CD4-positive, alpha-beta T cell treated with Interleukin-4 for 1 hour (primary cell): Measurements from ENCODE around the gene SBK2.
"Not testable (repeated sequence)": the region's sequence is repeated elsewhere in the genome, so short reads cannot be mapped to it uniquely, and the experiment has no call there.

Experiments used
- DNase-seq, 2 donors: peaks; one replicate each; pipeline ENCODE4 v3.0.0-alpha.2; 2020 to 2022

The SBK2 gene

GRCh38 chr19:55496820-55497219 lies 40.1 kb downstream of the SBK2 start:
- not testable (repeated sequence) for DNase-seq

GRCh38 chr19:55495646-55496349 lies 41.1 kb downstream of the SBK2 start:
- DNase-seq: no peak

GRCh38 chr19:55494172-55494761 lies 42.7 kb downstream of the SBK2 start:
- DNase-seq: no peak

GRCh38 chr19:55493645-55494171 lies 43.2 kb downstream of the SBK2 start:
- DNase-seq: no peak

- DNase-seq: no peak
Measured at GRCh38 chr19:55493052-55493644, 43.8 kb downstream of the SBK2 start.

GRCh38 chr19:55492362-55492944 lies 44.5 kb downstream of the SBK2 start:
- DNase-seq: no peak

- no peak for DNase-seq
Measured at GRCh38 chr19:55491546-55492360, 45.2 kb downstream of the SBK2 start.

GRCh38 chr19:55490478-55491432 lies 46.2 kb downstream of the SBK2 start:
- DNase-seq: no peak

GRCh38 chr19:55489711-55490477 lies 47.0 kb downstream of the SBK2 start:
- no peak for DNase-seq

GRCh38 chr19:55488986-55489710 lies 47.8 kb downstream of the SBK2 start:
- DNase-seq: no peak

- DNase-seq: no peak
Measured at GRCh38 chr19:55487924-55488687, 48.8 kb downstream of the SBK2 start, which contains the start of gene SSC5D. SSC5D (plus strand) TSS chr19:55488436; CDS start chr19:55488590, 154 bp downstream.

GRCh38 chr19:55486971-55487923 lies 49.7 kb downstream of the SBK2 start:
- no peak for DNase-seq

GRCh38 chr19:55486043-55486970 lies 50.6 kb downstream of the SBK2 start:
- DNase-seq: no peak

GRCh38 chr19:55485439-55486011 lies 51.4 kb downstream of the SBK2 start:
- no peak for DNase-seq

- peak; percentile 72 to 73 for DNase-seq
Measured at GRCh38 chr19:55484593-55485438, 52.1 kb downstream of the SBK2 start, which contains the start of gene NAT14. NAT14 (plus strand) TSS chr19:55485188; CDS start chr19:55485709, 521 bp downstream.
